IPS DF 6.9 (cell line): ENCODE measurements around the gene TRIB2.

ENCODE experiments used
- DNase-seq: peaks from one replicate; pipeline ENCODE4 v3.0.0-alpha.2; 2013; ENCODE audit warnings: low read depth, low spot score
- H3K27ac ChIP-seq: one replicate; pipeline ENCODE4 v1.5.1; 2013; ENCODE audit warnings: low read length, control low read depth
- H3K27me3 ChIP-seq: 2 replicates; pipeline ENCODE4 v1.6.1; 2013; ENCODE audit warnings: mild to moderate bottlenecking, low read length; ENCODE audit not compliant: control insufficient read depth, insufficient read depth
- H3K36me3 ChIP-seq: 2 replicates; pipeline ENCODE4 v1.6.1; 2013; ENCODE audit warnings: low read length; ENCODE audit not compliant: control insufficient read depth, insufficient read depth
- H3K4me1 ChIP-seq: 2 replicates; pipeline ENCODE4 v1.6.1; 2013; ENCODE audit warnings: low read length; ENCODE audit not compliant: control insufficient read depth, insufficient read depth
- H3K4me3 ChIP-seq: 2 replicates; pipeline ENCODE4 v1.5.1; 2013; ENCODE audit warnings: mild to moderate bottlenecking, low read length
- H3K9me3 ChIP-seq: 2 replicates; pipeline ENCODE4 v1.6.1; 2013; ENCODE audit warnings: low read length, inconsistent platforms; ENCODE audit not compliant: control insufficient read depth, insufficient read depth
- WGBS: extraction: QIAGEN DNeasy Blood & Tissue Kit; methylation state at CpG from one replicate; pipeline ENCODE4 v1.1.7; 2013; ENCODE audit warnings: mixed read lengths, missing lambda C conversion rate; ENCODE audit not compliant: insufficient read length, insufficient coverage; 5-methylcytosine and 5-hydroxymethylcytosine counted together

Gene TRIB2

DNA sequence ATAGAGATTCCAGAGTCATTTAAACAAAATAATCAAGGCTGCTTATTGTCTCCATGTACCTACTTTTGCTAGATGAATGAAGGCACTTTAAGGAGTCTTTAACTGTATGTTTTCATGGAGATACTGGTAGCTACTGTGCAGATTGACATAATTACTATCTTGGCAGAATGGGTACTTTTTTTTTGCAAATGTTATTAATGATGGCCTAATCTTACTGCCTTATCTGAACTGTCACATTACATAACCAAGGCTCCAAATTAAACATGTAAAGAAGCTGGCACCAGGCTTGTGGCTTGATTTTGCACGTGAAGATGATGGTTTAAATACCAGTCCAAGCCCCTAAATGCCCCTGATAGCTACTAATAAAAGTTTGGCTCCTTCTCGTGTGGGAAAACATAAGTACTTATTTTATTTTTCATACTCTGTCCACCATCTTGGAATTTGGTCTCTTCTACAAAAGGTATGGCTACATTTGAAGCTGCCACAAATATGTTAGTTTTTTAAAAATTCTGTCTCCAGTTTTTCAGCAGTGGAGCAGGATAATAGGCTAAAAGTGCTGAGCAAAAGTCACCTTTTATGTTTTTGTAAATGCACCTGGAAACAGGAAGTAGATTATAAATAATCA is 4.1 kb downstream of the TRIB2 start:
- WGBS = no CpG with 5 or more reads among the region's 2 CpGs
- peaks cover 13% of the 10 kb centered on the region; the same call in 1 of the 2 replicates for H3K36me3 ChIP-seq
- no peak overlapping the region for H3K27ac ChIP-seq
- H3K27me3 ChIP-seq = no peaks in the 10 kb centered on the region
- DNase-seq = no peak
- no peak overlapping the region for H3K4me3 ChIP-seq
- no peaks in the 10 kb centered on the region for H3K9me3 ChIP-seq
- no peaks in the 10 kb centered on the region; the same call in 1 of the 2 replicates for H3K4me1 ChIP-seq

DNA sequence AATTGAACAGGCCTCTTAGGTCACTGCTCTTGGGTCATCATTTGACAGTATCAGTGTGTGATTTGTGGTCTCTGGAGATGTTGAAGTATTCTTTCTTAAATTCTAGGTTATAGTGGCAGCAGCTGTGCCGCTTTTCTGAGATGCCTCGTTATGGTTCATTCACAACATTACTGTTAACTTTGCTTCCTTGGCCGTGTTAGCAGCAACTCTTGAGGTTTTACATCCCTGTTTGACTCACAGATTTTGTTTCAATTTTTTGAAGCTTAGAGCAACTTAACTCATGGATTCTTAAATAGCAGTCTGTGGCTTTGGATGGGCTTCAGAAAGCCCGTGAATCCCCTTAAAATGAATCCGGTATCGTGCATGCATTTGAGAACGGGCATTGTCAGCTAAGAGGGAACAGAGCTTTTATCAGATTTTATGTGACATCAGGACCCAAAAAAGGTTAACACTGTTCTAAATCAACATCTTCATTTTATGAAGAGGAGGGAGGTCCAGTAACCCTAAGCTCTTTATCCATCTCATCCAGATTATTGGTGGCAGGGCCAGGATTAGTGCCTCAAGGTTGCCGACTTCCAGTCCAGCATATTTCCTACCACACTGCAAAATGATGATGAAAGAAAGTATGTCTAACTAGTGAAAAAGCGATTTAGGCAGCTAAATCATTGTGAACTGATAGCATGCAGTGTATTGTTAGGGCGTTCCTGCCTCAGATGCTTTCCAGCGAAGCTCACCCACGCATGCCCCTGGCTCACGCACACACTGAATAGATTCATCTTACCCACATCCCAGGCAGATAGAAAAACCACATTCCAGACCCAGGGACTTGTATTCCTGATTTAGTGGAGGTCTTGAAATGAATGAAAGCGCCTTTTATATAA is 5.1 kb downstream of the TRIB2 start:
- no peak for DNase-seq
- Histone ChIP-seq H3K9me3 (no peaks in the 10 kb centered on the region), H3K36me3 (peaks cover 17% of the 10 kb centered on the region; the same call in 1 of the 2 replicates), H3K4me1 (no peaks in the 10 kb centered on the region; the same call in 1 of the 2 replicates), H3K4me3 (no peak overlapping the region), H3K27me3 (no peaks in the 10 kb centered on the region), H3K27ac (no peak overlapping the region)
- no CpG with 5 or more reads among the region's 14 CpGs for WGBS

DNA sequence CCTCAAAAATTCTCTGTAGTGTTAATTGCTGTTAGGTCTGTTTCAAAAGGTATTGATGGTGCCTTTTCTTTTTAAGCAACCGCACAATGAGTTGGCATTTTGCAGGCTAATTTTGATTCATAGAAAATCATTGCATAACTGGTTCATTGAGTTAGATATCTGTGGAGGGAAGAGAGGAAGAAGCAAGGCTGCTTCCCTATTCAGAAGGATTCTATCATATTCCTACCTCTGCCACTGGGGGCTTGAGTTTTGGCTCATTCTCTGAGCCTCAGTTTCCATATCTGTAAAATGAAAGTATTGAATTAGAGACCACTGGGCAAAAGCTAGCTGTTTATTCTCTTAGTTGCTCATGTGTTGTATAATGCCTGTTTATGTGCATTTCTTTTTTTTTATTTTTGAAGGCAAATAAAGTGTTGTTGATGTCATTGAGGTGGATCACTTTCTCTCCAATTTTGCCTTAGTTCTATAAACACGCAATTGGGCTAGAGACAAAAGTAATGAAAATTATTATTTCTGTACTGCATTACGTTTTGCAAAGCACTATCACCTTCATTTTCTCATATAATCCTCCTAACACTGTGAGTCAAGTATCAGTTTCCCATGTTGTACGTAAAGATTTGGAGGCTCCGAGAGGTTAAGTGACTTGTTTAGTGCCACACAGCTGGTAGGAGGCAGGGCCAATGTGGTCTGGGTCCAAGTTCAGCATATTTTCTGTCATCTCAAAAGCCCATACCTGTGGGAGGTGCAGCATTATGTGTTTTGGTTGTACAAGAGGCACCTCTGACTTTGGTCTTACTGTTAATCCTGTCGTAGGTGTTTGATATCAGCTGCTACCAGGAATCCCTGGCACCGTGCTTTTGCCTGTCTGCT is 5.9 kb downstream of the TRIB2 start:
- Histone ChIP-seq H3K36me3 (peaks cover 20% of the 10 kb centered on the region; the same call in 1 of the 2 replicates), H3K4me3 (no peak overlapping the region), H3K9me3 (no peaks in the 10 kb centered on the region), H3K27me3 (no peaks in the 10 kb centered on the region), H3K27ac (no peak overlapping the region), H3K4me1 (no peaks in the 10 kb centered on the region; the same call in 1 of the 2 replicates)
- no peak for DNase-seq
- WGBS = no CpG with 5 or more reads among the region's 7 CpGs

DNA sequence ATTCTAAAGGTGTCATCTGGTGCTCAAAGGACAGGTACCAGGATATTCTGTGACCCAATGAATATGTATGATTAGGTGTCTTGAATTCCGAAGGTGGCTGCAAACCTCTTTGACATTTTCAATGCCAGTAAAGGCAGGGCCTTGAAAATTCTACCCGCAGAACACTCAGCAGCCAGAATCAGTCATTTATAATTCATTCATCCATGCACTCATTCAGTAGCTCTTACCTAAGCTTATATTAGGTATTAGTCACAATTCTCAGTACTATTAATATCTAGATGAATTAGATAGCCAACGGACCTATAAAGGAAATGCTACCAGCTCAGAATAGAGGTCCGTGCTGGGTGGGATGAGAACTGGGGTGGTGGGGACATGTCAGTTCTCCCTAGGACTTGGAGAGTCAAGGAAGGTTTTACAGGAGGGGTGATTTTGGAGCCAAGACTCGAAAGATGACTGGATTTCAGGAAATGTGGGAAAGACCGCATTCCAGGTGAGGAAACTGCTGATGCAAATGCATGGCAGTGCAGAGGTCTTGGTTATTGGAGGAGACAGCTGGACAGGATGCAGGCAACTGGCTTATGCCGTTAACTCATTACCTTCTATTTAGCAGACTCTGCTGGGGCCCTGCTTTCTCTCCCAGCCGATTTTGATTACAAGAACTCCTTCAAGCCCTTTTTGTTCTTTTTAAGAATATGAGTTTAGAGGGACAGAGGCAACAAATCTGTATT is 7.2 kb downstream of the TRIB2 start:
- H3K4me3 ChIP-seq = no peak overlapping the region
- no peaks in the 10 kb centered on the region for H3K9me3 ChIP-seq
- H3K4me1 ChIP-seq = no peaks in the 10 kb centered on the region; the same call in 1 of the 2 replicates
- no peak for DNase-seq
- peaks cover 26% of the 10 kb centered on the region for H3K36me3 ChIP-seq
- H3K27ac ChIP-seq = no peak overlapping the region
- no CpG with 5 or more reads among the region's 8 CpGs for WGBS
- H3K27me3 ChIP-seq = no peaks in the 10 kb centered on the region

DNA sequence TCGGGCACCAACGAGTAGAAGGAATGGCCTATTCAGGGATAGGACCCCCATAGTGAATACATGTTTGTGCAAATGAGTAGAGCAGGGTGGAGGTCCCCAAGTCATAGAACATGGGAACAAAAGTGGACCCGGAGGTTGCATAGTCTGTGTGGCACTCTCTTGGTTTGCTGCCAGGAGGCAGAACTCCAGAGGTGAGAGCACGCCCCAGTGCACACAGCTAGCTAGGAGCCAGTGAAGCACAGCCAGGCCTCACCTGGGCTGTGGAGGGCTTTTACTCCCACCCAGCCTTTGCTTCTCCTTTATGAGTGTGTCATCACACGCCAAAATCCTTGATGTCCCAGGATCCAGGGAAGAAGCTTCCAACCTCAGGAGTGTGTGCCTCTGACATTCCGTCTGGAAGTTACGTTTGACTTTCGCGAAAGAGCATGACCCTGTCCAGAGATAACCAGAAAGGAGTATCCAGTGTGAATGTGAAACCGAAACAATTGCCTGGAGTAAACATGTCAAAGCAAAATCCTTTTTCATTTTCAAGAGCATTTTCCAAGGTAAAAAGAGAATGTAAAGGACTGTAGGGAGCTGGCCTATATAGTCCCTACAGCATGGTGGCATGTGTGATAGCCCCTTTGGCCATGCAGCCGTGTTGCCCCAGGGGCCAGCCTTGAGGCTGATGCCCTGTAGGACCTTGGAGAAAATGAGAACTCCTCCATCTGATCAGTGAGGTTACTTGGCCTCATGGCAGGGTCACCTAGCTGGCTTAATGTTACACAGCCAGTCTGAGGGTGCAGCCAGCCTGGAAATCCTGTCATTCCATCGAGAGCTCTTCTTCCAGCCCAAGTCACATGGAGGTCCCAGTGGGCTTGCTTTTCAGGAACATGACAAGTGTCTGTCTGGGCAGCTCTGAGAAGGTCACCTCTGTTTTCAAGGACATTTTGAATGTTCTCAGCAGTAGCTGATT is 8.8 kb downstream of the TRIB2 start:
- Histone ChIP-seq H3K27me3 (no peaks in the 10 kb centered on the region), H3K36me3 (peaks cover 26% of the 10 kb centered on the region), H3K4me3 (no peak overlapping the region), H3K27ac (no peak overlapping the region), H3K9me3 (no peaks in the 10 kb centered on the region), H3K4me1 (no peaks in the 10 kb centered on the region; the same call in 1 of the 2 replicates)
- no CpG with 5 or more reads among the region's 12 CpGs for WGBS
- DNase-seq = no peak

DNA sequence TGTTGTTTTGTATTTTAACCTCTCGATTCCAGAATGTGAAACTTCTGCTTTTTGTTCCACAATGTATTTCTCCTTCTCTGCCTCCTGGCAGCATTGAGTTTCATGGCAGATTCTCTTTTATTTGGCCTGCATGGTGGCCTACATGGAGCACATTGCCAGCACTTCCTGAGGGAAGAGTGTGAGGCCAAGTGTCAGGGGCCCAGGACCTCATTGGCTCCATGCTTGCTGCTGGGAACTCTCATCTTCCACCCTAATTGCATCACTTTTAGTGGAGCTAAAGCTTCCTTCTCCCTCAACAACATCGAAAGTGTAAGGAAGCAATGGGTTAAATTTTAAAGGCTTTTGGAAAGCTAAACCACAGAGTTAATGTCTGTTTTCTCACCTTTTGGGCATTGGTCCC is 9.5 kb downstream of the TRIB2 start:
- WGBS = no CpG with 5 or more reads among the region's 2 CpGs
- no peak for DNase-seq
- Histone ChIP-seq H3K36me3 (peaks cover 26% of the 10 kb centered on the region), H3K27ac (no peak overlapping the region), H3K4me1 (no peaks in the 10 kb centered on the region; the same call in 1 of the 2 replicates), H3K9me3 (no peaks in the 10 kb centered on the region), H3K4me3 (no peak overlapping the region), H3K27me3 (no peaks in the 10 kb centered on the region)

DNA sequence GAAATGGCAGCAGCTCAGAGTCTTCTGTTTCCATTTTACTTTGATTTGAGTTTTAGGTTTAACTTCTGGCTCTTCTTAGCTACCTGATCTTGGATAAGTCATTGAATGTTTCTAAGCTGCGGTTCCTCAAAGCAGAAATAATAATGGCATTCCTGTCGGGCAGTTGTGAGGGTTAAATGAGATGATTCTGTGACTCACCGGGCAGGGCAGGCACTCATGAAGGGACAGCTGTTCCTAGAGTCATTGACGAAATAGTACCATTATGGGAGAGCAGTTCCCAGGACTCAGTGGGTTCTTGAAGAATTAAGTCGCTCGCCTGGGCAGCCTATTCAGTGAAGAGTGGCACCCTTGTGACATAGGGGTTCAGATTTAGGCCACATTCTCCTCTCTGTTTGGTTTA is 10.3 kb downstream of the TRIB2 start:
- no peaks in the 10 kb centered on the region; the same call in 1 of the 2 replicates for H3K4me1 ChIP-seq
- H3K36me3 ChIP-seq = peaks cover 28% of the 10 kb centered on the region
- no peak overlapping the region for H3K27ac ChIP-seq

DNA sequence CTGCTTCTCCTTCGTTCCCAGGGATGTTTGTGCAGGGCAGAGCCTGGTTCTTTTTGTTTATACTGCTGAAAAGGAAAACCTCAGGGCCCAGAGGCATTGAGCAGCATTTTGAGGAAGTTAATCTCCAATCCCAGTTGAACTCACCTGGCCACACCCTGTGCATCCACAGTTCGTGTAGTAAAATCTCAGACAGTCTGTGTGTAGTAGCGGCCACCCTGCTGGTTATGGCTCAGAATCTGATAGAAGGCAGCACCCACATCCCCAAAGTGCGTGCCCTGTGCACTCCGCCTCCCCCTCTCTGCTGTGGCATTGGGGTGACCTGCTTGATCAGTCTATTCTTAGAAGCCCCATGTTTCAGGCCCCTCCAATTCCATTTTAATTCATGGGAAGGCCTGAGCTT is 10.9 kb downstream of the TRIB2 start:
- H3K27me3 ChIP-seq = no peaks in the 10 kb centered on the region
- no peaks in the 10 kb centered on the region; the same call in 1 of the 2 replicates for H3K4me1 ChIP-seq
- DNase-seq = no peak
- H3K4me3 ChIP-seq = no peak overlapping the region
- H3K27ac ChIP-seq = no peak overlapping the region
- H3K36me3 ChIP-seq = peaks cover 28% of the 10 kb centered on the region
- H3K9me3 ChIP-seq = no peaks in the 10 kb centered on the region
- no CpG with 5 or more reads among the region's 5 CpGs for WGBS

More for the DNA sequence above, 10.3 kb downstream of the TRIB2 start:
- DNase-seq = no peak
- no CpG with 5 or more reads among the region's 6 CpGs for WGBS
- Histone ChIP-seq H3K9me3 (no peaks in the 10 kb centered on the region), H3K27me3 (no peaks in the 10 kb centered on the region), H3K4me3 (no peak overlapping the region)

DNA sequence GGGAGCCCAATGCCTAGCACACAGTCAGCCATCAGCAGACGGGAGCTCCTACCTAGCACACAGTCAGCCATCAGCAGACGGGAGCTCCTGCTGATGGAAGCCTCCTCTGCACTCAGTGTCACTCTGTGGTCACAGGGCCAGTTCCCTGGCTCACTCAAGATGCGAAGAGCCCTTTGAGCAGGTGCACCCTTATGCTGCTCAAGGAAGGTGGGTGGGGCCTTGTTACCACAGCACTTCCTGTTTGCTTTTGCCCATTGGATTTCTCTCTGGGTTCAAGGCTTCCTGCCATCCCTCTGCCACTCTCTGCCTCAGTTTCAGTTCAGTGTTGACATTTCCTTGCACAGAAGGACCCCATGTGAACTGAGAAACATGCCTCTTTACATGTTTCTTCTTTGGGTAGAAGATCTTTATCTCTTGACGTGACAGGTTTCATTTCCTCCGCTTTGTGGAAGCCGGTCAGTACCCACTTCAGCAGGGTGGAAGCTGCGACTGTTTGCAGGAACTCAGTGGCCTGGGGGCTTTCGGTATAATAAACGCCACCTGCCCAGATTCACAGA is 11.6 kb downstream of the TRIB2 start:
- H3K36me3 ChIP-seq = peaks cover 28% of the 10 kb centered on the region
- H3K4me3 ChIP-seq = no peak overlapping the region
- H3K27ac ChIP-seq = no peak overlapping the region
- no peaks in the 10 kb centered on the region for H3K9me3 ChIP-seq
- H3K4me1 ChIP-seq = no peaks in the 10 kb centered on the region; the same call in 1 of the 2 replicates
- DNase-seq = no peak
- no peaks in the 10 kb centered on the region for H3K27me3 ChIP-seq
- no CpG with 5 or more reads among the region's 9 CpGs for WGBS
